HG03558 (cell line): ENCODE results near the gene RPS15.

Source experiments
- ATAC-seq: cut with Tn5 transposase; IDR thresholded peaks from one replicate; pipeline ENCODE4 v1.9.1; 2021; ENCODE audit warnings: moderate number of reproducible peaks; ENCODE audit not compliant: unreplicated experiment; ENCODE audit errors: extremely low read depth

The RPS15 gene

GRCh38 chr19:1478934-1479707 lies 40.9 kb downstream of the RPS15 start, which contains the start of gene C19orf25:
Gene C19orf25, minus strand, starts transcription at chr19:1479215. Its CDS starts 312 bp downstream, at chr19:1478903.
- ATAC-seq: no peak

GRCh38 chr19:1481224-1481892 lies 43.2 kb downstream of the RPS15 start:
- ATAC-seq: no peak

GRCh38 chr19:1481893-1482360 lies 43.7 kb downstream of the RPS15 start:
- no peak for ATAC-seq

- no peak for ATAC-seq
These were observed 44.4 kb downstream of the RPS15 start for GRCh38 chr19:1482361-1483130.

- no peak for ATAC-seq
These were observed 45.2 kb downstream of the RPS15 start for GRCh38 chr19:1483131-1483978.

- no peak for ATAC-seq
These were observed 45.8 kb downstream of the RPS15 start for GRCh38 chr19:1483979-1484428.

- ATAC-seq: no peak
These were observed 48.8 kb downstream of the RPS15 start for GRCh38 chr19:1486720-1487575.

- no peak for ATAC-seq
These were observed 49.5 kb downstream of the RPS15 start for GRCh38 chr19:1487576-1488281.

GRCh38 chr19:1488282-1488601 lies 50.0 kb downstream of the RPS15 start:
- no peak for ATAC-seq

- no peak for ATAC-seq
These were observed 51.5 kb downstream of the RPS15 start for GRCh38 chr19:1489463-1490310.
